Measurements from ENCODE around the gene TMEM45B.
"Not testable (repeated sequence)": the region's sequence is repeated elsewhere in the genome, so short reads cannot be mapped to it uniquely, and the experiment has no call there.

Gene TMEM45B

GRCh38 chr11:129825380-129825779 is 9.7 kb downstream of the TMEM45B start:
- H3K4me3 ChIP-seq (ENCODE audit: low read depth, low read length), result no peak overlapping the region
- DNase-seq (ENCODE audit: low read depth), result no peak
- TF ChIP-seq, protein P1, sequence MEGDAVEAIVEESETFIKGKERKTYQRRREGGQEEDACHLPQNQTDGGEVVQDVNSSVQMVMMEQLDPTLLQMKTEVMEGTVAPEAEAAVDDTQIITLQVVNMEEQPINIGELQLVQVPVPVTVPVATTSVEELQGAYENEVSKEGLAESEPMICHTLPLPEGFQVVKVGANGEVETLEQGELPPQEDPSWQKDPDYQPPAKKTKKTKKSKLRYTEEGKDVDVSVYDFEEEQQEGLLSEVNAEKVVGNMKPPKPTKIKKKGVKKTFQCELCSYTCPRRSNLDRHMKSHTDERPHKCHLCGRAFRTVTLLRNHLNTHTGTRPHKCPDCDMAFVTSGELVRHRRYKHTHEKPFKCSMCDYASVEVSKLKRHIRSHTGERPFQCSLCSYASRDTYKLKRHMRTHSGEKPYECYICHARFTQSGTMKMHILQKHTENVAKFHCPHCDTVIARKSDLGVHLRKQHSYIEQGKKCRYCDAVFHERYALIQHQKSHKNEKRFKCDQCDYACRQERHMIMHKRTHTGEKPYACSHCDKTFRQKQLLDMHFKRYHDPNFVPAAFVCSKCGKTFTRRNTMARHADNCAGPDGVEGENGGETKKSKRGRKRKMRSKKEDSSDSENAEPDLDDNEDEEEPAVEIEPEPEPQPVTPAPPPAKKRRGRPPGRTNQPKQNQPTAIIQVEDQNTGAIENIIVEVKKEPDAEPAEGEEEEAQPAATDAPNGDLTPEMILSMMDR (IDR thresholded peaks at IDR 0.05; ENCODE audit: control insufficient read depth, extremely low read depth, insufficient read depth), result no peak

DNA sequence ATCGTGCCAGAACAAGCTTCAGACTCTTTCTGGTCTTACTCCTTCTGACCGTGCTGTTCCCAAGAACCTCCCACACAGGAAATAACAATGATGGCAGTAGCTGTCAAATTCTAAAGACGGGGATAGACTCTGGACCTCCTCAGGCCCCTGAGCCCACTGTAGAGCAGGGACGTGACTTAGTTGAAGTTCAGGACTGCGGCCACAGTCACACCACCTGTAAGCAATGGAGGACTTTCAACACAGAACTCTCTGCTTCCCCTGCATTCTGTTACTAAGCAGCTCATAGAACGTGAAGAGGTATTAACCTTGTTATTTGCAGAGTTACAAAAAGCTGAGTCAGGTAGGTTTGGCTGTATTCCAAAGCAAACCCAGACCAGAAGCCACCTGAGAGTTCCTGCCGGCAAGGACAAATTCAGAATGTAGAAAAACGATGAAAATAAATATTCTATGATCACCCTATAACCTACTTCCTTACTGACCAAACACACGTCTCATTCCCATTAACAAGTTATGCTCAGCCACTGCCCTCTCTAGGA is 12.7 kb downstream of the TMEM45B start:
- peak; percentile 77 for DNase-seq (ENCODE audit: low read depth)
- TF ChIP-seq, protein P1 (IDR thresholded peaks at IDR 0.05; ENCODE audit: control insufficient read depth, extremely low read depth, insufficient read depth), result no peak; the same call in 1 of the 2 replicates
- H3K4me3 ChIP-seq (ENCODE audit: low read depth, low read length), result no peak overlapping the region

DNA sequence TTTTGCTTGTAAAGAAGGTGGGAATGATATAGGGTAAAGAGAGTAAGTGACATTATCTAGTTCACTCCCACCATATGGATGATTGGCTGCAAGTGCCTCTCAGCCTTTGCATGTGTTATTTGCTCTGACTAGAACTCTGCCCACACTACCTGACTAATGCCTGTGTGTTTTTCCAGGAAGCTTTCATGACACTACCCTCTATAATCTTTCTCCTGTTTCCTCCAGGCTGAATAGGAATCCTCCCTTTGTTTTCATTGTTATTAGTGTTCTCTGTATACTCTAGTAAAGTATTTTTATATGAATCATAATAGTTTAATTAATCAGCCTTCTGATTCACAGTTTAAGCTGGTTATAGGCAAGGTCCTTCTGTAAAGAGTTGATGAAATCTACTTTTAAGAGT is 13.8 kb downstream of the TMEM45B start:
- not testable (repeated sequence) for DNase-seq (ENCODE audit: low read depth); H3K4me3 ChIP-seq (ENCODE audit: low read depth, low read length)

GRCh38 chr11:129831227-129831626 is 15.6 kb downstream of the TMEM45B start:
- H3K4me3 ChIP-seq (ENCODE audit: low read depth, low read length); DNase-seq (ENCODE audit: low read depth): not testable (repeated sequence)

DNA sequence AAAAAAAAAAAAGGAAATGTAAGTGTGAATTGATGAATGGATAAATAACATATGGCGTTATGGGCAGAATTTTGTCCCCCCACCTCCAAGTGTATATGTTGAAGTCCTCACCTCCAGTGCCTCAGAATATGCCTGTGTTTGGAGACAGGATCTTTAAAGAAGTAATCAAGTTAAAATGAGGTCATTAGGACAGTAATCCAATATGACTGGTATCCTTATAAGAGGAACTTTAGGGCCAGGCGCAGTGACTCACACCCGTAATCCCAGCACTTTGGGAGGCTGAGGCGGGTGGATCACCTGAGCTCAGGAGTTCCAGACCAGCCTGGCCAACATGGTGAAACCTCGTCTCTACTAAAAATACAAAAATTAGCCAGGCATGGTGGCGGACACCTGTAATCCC is 17.6 kb downstream of the TMEM45B start:
- DNase-seq (ENCODE audit: low read depth); H3K4me3 ChIP-seq (ENCODE audit: low read depth, low read length): not testable (repeated sequence)

DNA sequence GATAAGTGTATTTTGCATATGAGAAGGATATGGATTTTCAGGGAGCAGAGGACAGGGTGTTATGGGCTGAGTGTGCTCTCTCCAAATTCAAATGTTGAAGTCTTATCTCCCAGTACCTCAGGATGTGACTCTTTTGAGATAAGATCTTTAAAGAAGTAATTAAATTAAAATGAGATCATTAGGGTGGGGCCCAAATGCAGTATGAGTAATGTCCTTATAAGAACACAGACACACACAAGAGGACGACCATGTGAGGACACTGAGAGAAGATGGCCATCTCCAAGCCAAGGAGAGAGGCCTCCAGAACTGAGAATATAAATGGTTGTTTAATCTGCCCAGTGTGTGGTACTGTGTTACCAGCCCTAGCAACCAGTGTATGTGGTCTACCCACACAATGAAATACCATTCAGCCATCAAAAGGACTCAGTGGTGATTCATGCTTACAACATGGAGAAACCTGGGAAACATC is 20.8 kb downstream of the TMEM45B start:
- H3K4me3 ChIP-seq (ENCODE audit: low read depth, low read length), result not testable (repeated sequence)
- peak; percentile 70 for DNase-seq (ENCODE audit: low read depth)

DNA sequence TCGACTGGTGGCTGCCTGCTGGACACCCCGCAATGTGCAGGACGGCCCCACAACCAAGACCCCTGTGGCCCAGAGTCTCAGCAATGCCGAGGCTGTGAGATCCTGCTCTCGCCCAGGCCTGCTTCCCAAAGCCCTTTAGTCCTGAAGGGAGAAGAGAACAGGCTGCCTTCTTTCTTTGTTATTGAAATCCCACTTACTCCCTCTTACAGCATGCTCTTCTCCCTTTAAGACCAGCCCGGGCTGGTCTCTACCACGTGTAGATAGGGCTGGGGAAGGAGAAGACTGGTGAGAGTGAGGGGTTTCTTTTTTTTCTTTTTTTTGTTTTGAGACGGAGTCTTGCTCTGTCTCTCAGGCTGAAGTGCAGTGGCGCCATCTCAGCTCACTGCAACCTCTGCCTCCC is 21.3 kb downstream of the TMEM45B start:
- no peak overlapping the region for H3K4me3 ChIP-seq (ENCODE audit: low read depth, low read length)
- no peak for DNase-seq (ENCODE audit: low read depth)
- TF ChIP-seq, protein P1 (IDR thresholded peaks at IDR 0.05; ENCODE audit: control insufficient read depth, extremely low read depth, insufficient read depth), result no peak

- no peak for DNase-seq (ENCODE audit: low read depth)
- H3K4me3 ChIP-seq (ENCODE audit: low read depth, low read length), result no peak overlapping the region
- TF ChIP-seq, protein P1 (IDR thresholded peaks at IDR 0.05; ENCODE audit: control insufficient read depth, extremely low read depth, insufficient read depth), result no peak
Observed at GRCh38 chr11:129840236-129840635, 24.6 kb downstream of the TMEM45B start.

- no peak overlapping the region for H3K4me3 ChIP-seq (ENCODE audit: low read depth, low read length)
- DNase-seq (ENCODE audit: low read depth), result no peak
- TF ChIP-seq, protein P1 (IDR thresholded peaks at IDR 0.05; ENCODE audit: control insufficient read depth, extremely low read depth, insufficient read depth), result no peak
Observed at GRCh38 chr11:129842138-129842537, 26.5 kb downstream of the TMEM45B start.

All from LNCaP clone FGC (cell line).